Colonic mucosa (tissue), 4 donors: Measurements from ENCODE around the gene BYSL. TPM values are rescaled to one million over a fixed set of nuclear protein-coding genes. Genes with fewer than 3 reads are reported as not detected.

Experiments used
- DNase-seq: peaks from one replicate; pipeline ENCODE4 v3.0.0-alpha.2; 2020
- H3K27ac ChIP-seq: fragments of 200-600 bp; one replicate; pipeline ENCODE4 v1.8.0; 2021
- H3K27me3 ChIP-seq: fragments of 200-600 bp; one replicate; pipeline ENCODE4 v1.8.0; 2021
- H3K36me3 ChIP-seq: fragments of 200-600 bp; one replicate; pipeline ENCODE4 v1.8.0; 2021
- H3K4me1 ChIP-seq: fragments of 200-600 bp; one replicate; pipeline ENCODE4 v1.8.0; 2021; ENCODE audit warnings: mild to moderate bottlenecking
- H3K4me3 ChIP-seq: fragments of 200-600 bp; one replicate; pipeline ENCODE4 v1.8.0; 2021
- H3K9ac ChIP-seq, 2 donors: one replicate each; pipeline ENCODE4 v1.7.0; 2013; ENCODE audit warnings: control low read depth in 2 of 2, low read depth in 2 of 2, low read length in 2 of 2
- H3K9me3 ChIP-seq: fragments of 200-600 bp; one replicate; pipeline ENCODE4 v1.8.0; 2021
- CTCF ChIP-seq: fragments of 200-600 bp; IDR thresholded peaks from one replicate; pipeline ENCODE4 v1.8.0; 2022; ENCODE audit warnings: antibody characterized with exemption, mild to moderate bottlenecking
- intact Hi-C: fragments of 100-400 bp; cut with DNase I; formaldehyde crosslinking; loops from one replicate; pipeline ENCODE4 v1.14.1; 2022
- total RNA-seq, 2 donors: library from RNA; stranded (reverse); fragmentation: NEBNext Ultra II Directional in 1 of 2; extraction: Animal tissue kit (Norgen Biotek cat#: 25700) in 1 of 2; gene quantifications; one replicate each; pipeline ENCODE4 v1.2.1, GENCODE V29; 2021
- donor health status: healthy.
- donor health status: DM: no; HTN: no; CAD: no.
- donor health status: DM: no; HTN: no; CAD: no.

BYSL gene
- total RNA-seq: 10 to 100 TPM; 10.4 to 16.4 TPM

GRCh38 chr6:41920921-41921711 is at the start of gene BYSL, which contains the start of gene MED20:
Gene BYSL (plus strand): TSS chr6:41921499. CDS start chr6:41921563, 64 bp downstream.
Gene MED20 (minus strand): TSS chr6:41921139. CDS start chr6:41921018, 121 bp downstream.
- H3K27ac ChIP-seq: peak within 1 kb of the TSS; percentile 93
- DNase-seq: peak; percentile 96
- peak; percentile 99 for TF ChIP-seq CTCF
- intact Hi-C loops: loop anchor here (5.0 kb wide), 2 partner anchors 121 to 134 kb away; partner anchors contain the start of gene TOMM6
- no peaks in the 10 kb centered on the region for H3K9me3 ChIP-seq
- no peaks in the 10 kb centered on the region for H3K27me3 ChIP-seq
- H3K4me1 ChIP-seq: peaks cover 4% of the 10 kb centered on the region
- H3K9ac ChIP-seq: peak within 1 kb of the TSS; percentile 71 to 92
- peak within 1 kb of the TSS; percentile 76 for H3K4me3 ChIP-seq
- no peaks in the 10 kb centered on the region for H3K36me3 ChIP-seq

- Histone ChIP-seq H3K9ac (no peak overlapping the region), H3K9me3 (no peaks in the 10 kb centered on the region), H3K27ac (no peak overlapping the region), H3K4me3 (no peak overlapping the region), H3K27me3 (no peaks in the 10 kb centered on the region), H3K36me3 (no peaks in the 10 kb centered on the region), H3K4me1 (no peaks in the 10 kb centered on the region)
- intact Hi-C loops: no loop called here
- TF ChIP-seq CTCF: no peak
- DNase-seq: no peak
Measured at GRCh38 chr6:41871691-41872090, 49.6 kb upstream of the BYSL start.

GRCh38 chr6:41872147-41872546 is 49.2 kb upstream of the BYSL start:
- no peak overlapping the region for H3K9ac ChIP-seq
- no peaks in the 10 kb centered on the region for H3K4me1 ChIP-seq
- no peak overlapping the region for H3K27ac ChIP-seq
- no peak overlapping the region for H3K4me3 ChIP-seq
- TF ChIP-seq CTCF: no peak
- intact Hi-C loops: no loop called here
- no peaks in the 10 kb centered on the region for H3K9me3 ChIP-seq
- DNase-seq: no peak
- H3K36me3 ChIP-seq: no peaks in the 10 kb centered on the region
- no peaks in the 10 kb centered on the region for H3K27me3 ChIP-seq

- H3K27me3 ChIP-seq: no peaks in the 10 kb centered on the region
- no peak for DNase-seq
- H3K4me1 ChIP-seq: no peaks in the 10 kb centered on the region
- no peak overlapping the region for H3K9ac ChIP-seq
- H3K36me3 ChIP-seq: no peaks in the 10 kb centered on the region
- H3K9me3 ChIP-seq: no peaks in the 10 kb centered on the region
- H3K4me3 ChIP-seq: no peak overlapping the region
- TF ChIP-seq CTCF: no peak
- intact Hi-C loops: no loop called here
- H3K27ac ChIP-seq: no peak overlapping the region
Measured at GRCh38 chr6:41874741-41875140, 46.6 kb upstream of the BYSL start.

- Histone ChIP-seq H3K4me1 (no peaks in the 10 kb centered on the region), H3K27me3 (no peaks in the 10 kb centered on the region), H3K9me3 (no peaks in the 10 kb centered on the region), H3K36me3 (no peaks in the 10 kb centered on the region), H3K9ac (no peak overlapping the region), H3K4me3 (no peak overlapping the region), H3K27ac (no peak overlapping the region)
- no peak for DNase-seq
- intact Hi-C loops: no loop called here
- no peak for TF ChIP-seq CTCF
Measured at GRCh38 chr6:41877051-41877680, 44.1 kb upstream of the BYSL start.
